Stimulated activated CD8-positive, alpha-beta memory T cell treated with anti-CD3 and anti-CD28 coated beads, Interleukin-4, amount 100 ng/mL, for 4 hours (primary cell): ENCODE data around the gene FAM216A.
"Not testable (repeated sequence)": the region's sequence is repeated elsewhere in the genome, so short reads cannot be mapped to it uniquely, and the experiment has no call there.

Experiments
- DNase-seq, 2 donors: peaks; one replicate each; pipeline ENCODE4 v3.0.0-alpha.2; 2020; ENCODE audit warnings: low read depth in 2 of 2, low spot score in 1 of 2

FAM216A gene, protein sequence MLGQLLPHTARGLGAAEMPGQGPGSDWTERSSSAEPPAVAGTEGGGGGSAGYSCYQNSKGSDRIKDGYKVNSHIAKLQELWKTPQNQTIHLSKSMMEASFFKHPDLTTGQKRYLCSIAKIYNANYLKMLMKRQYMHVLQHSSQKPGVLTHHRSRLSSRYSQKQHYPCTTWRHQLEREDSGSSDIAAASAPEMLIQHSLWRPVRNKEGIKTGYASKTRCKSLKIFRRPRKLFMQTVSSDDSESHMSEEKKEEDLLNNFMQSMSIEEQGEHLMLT

DNA sequence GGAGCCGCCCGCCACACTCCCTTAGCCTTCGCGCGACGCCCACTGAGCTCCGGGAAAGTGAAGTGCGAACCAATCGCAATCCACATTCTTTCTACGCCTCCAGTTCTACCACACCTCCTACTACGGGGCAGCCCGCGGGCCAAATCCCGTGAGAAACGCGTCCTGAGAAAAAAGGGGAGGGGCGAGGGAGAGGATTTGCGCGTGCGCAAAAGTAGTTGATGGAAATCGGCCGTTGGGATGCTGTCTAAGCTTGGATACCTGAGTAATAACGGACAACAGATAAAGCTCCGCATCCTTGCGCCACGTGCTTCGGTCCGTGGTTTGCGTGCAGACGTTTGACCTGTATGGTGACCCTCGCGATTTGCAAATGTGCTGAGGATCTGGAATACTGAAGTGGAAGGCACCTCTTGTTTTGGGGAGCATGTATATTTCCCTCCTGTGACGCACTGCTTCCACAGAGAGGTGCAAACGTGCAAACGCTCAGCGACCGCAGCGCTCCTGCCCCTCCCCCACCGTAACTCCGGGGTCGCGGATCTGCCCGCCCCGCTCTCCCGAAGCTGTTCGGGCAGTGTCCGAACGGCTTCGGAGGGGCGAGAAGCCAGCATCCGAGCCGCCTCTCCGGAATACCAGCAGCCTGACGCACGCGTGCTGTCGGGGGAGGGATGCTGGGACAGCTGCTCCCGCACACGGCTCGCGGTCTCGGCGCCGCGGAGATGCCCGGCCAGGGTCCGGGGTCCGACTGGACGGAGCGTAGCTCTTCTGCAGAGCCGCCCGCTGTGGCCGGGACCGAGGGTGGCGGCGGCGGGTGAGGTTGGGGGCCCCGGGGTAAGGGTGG, at the start of gene FAM216A, which contains the start of gene GPN3:
Gene FAM216A, plus strand, starts transcription at position 632 of the 835 bp plus-strand sequence. Its CDS starts 31 bp downstream, at position 663.
Gene GPN3, minus strand, starts transcription at position 44 of the 835 bp plus-strand sequence. CDS start 54 bp downstream, outside the sequence.
- DNase-seq = peak; percentile 91

DNA sequence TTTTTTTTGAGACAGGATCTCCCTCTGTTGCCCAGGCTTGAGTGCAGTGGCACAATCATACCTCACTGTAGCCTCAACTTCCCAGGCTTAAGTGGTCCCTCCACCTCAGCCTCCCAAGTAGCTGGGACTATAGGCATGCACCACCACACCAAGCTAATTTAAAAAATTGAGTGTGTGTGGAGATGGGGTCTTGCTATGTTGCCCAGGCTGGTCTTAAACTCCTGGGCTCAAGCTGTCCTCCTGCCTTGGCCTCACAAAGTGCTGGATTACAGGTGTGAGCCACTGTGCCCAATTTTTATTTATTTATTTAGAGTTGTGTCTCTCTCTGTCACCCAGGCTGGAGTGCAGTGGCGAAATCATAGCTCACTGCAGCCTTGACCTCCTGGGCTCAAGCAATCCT, 48.0 kb upstream of the FAM216A start:
- not testable (repeated sequence) for DNase-seq

DNA sequence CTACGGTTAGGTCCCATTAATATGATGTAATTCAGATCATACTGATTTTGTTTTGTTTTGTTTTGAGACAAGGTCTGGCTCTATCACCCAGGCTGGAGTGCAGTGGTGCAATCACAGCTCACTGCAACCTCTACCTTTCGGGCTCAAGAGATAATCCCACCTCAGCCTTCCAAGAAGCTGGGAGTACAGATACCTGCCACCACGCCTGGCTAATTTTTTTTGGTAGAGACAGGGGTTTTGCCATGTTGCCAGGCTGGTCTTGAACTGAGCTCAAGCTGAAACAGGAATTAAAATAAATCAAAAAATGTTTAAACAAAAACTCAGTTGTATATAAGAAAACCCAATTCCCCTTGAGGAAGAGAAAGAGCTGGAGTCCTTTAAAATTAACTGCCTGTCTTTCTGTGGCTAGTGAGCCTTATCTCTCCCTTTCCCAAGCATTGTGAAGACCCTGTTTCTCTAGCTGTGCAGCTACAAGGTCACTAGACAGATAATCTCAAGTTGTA, 47.4 kb upstream of the FAM216A start:
- DNase-seq = no peak

DNA sequence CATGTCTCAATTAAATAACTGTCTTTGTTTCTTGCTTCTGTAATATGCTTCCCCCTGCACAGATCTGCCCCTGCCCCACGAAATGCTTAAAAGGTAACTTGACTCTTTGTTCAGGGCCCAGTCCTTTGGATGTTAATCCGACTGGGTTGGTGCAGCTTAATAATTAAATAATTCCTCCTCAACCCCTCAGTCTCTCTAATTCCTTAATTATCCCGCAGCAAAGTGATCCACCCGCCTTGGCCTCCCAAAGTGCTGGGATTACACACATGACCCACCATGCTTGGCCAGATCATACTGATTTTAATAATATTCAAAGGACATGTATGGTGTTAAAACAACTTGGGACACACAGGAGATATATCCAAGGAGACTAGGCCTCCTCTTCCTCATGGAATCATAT, 46.9 kb upstream of the FAM216A start:
- DNase-seq = no peak

DNA sequence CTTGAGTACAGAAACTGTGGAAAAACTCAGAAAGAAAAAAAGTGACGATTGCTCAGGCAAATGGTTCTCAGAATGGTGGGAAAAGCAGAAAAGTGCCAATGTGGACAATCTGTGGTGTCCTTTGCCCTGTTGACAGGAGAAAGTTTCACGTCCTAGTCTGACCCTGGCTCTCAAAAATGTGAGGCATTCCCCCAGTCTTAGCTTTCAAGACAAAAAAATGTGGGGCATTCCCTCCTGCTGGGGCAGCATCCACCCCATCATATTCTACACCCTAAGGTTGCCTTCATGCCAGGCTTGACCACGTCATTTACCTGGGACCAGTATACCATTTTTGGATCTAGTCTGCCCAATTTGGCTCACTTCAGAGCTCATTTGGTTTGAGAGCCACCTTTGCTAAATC, 44.4 kb upstream of the FAM216A start:
- DNase-seq = no peak

DNA sequence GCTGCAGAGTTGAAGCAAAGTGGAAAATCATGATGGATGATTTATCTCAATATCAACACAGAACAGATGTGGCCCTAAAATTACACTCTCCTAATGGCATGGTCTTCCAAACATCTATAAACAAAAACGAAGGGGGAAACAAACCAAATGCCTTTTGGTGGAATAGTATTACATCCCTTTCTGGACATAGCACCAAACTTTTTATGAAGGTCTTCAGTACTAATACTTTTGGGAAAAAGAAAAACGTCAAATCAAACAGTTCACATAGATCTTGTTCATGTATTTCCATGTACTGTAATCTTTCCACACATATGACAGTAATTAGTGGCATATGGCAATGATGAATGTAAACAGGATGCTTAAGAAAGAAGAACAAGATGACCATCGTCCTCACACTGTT, 42.2 kb upstream of the FAM216A start:
- no peak for DNase-seq

DNA sequence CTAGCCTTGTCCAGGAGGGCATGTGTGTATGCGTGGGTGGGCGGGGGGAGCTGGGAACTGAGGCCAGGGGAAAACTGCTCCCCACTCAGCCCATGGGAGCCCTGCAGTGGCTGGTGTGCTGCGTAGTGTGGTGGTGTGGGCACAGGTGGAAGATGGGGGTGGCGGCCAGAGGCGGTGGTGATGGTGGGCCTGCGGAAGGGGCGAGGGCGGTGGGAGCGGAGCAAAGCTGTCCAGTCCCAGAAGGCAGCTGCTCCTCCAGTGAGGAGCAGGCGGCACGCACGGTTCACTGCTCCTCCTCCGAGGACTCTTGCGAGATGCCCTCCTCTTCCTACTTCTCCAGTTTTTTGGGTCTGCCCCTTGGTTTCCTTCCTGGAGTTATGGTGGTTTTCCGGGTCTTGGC, 39.0 kb upstream of the FAM216A start:
- not testable (repeated sequence) for DNase-seq

DNA sequence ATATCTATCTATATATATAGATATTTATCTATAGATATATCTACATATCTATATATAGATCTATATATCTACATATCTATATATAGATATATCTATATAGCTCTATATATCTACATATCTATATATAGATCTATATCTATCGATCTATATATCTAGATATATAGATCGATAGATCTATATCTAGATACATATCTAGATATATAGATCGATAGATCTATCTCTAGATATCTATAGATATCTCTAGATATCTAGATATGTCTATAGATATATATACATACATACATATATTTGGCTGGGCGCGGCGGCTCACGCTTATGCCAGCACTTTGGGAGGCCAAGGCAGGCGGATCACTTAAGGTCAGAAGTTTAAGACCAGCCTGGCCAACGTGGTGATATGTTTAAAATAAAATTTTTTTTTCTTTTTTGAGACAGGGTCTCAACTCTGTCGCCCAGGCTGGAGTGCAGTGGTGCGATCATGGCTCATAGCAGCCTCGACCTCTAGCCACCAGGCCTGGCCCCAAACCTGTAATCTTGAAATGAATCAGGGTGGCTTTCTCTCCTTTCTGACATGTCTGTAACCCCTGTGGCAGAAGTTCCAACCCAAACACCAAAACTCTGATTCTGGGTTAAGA, 36.6 kb upstream of the FAM216A start:
- DNase-seq = no peak

DNA sequence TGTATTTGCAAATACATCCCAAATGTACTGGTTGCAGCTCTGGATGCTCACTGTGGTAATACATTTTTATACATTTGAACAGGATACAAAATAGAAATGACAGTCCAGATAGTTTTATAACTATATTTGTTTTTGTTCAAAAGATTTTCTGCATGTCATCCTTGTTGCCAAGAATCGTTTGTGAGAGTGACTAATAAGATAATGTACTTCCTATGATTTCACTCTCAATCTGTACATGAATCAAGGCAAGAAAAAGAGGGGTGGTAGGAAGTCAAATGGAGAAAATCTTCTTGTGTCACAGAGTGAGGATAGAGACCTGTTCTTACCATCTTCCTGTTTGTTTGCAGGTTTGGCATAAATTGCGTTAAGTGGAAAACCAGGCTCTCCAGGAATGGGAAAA, 32.4 kb upstream of the FAM216A start:
- no peak for DNase-seq

DNA sequence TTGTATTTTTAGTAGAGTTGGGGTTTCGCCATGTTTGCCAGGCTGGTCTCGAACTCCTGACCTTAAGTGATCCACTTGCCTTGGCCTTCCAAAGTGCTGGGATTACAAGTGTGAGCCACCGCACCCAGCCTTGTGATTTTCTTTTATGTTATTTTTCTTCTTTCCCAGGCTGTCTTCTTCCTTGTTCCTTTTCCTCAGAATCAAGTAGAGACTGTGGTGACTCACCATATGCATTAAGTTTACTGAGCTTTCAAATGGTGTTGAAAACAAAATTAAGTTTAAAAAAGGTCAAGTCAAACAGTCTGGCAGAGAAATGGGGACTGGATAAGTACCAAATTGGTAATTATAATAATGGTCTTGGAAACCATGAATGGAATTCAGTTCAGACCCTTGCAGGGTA, 24.2 kb upstream of the FAM216A start:
- DNase-seq = no peak

DNA sequence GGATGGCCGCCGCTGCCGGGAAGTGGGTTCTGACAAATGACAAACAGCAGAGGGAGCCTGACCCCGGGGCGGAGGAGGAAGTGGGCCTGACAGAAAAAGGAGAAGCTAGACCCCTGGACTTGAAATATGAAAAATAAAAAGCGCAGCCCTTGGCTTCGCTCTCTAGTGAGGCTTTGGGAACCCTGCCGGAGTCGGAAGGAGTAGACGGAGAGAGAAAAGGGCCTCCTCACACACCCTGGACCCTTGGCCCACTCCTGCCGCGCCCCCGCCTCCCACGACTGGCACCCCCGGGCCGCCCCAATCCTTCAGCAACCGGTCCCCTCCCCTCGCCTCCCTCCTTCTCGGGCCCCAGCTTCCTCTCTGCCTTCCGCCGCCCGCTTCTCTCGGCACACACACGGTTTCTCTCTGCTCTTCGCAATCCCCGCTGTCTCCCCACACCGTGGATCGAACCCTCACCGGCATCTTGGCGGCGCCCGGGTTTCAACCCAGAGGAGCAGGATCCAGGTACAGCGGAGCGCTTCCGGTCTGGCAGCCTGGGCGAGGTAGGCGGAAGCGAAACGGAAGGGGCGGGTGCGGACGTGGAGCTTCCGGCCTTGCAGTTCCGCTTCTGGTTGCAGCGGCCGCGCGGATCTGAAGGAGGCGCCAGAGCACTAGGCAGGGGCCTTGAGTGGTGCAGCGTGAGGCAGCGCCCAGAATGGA, 18.7 kb upstream of the FAM216A start, which contains the start of gene ARPC3:
Gene ARPC3, minus strand, starts transcription at position 539 of the 699 bp plus-strand sequence. Its CDS starts 77 bp downstream, at position 462.
- peak; percentile 82 to 89 for DNase-seq

DNA sequence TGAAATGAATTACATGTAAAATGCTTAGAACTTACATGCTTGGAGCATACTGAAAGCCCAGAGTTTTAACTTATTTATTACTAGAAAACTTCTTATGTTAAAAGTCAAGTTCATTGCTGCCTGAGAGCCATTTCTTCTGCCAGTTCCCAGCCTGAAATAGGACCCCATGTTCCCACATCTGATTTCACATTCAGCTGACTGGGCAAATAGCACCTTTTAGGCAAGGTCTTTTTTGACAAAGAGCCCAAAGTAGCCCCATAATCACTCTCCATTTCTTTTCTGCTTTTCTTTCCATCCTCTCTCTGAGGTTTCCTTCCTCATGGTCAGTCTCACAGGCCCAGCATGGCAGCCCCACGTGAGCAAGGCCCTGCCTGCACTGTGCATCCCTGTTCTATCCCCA, 17.4 kb upstream of the FAM216A start:
- DNase-seq = no peak

DNA sequence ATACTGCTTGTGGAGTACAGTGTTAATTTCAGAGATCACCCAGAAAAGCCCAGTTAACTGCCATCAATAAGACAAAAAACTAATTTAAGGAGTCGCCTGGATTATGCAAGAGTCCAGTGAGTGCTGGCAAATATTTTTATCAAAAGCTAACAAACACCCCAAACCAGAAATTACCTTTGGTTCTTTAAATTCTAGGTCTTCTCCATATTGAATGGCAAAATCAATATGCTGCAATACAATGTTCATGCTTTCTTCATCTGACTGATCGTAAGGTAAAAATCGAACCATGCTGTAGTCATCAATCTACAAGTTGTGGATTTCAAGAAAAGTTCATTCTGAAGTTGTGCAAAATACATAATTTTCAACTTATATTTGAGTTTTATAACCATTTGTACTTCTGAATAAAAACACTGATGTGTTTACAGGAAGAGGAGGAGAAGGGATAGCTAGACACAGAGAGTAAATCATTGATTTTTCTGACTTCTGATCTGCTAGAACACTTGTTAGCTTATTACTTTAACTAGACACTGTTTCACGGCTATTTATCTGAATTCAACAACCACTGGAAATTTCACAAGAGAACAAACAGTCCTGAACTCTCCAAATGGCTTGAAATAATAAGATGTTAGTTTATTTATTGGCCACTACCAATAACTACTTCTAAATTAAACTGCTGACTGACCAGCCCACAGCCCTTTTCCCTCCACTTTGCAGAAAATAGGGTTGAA, 14.9 kb upstream of the FAM216A start:
- DNase-seq = no peak

DNA sequence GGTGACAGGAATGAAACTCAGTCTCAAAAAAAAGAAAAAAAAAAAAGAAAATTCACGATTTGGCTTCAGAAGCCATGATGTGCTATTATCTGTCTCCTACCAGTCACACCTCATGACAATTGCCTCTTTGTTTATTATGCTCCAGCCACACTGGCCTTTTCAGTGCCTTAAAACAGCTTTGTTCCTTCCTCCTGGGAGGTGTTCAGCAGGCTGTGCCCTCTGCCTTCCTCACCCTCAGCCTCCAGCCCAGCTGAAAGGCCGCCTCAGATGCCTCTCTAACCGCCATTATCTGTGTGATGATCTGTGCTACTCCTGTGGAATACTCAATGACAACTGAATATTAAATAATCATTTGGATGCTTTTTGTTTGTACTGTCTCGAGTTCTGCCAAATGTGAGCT, 9.9 kb upstream of the FAM216A start:
- no peak for DNase-seq

DNA sequence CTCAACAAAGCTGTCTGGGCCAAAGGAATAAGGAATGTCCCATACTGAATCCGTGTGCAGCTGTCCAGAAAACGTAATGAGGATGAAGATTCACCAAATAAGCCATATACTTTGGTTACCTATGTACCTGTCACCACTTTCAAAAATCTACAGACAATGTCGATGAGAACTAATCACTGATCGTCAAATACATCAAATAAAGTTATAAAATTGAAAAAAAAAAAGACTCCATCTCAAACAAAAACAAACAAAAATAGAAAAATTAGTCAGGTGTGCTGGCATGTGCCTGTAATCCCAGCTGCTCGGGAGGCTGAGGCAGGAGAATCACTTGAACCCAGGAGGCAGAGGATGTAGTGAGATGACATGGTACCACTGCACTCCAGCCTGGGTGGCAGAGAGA, 7.5 kb upstream of the FAM216A start:
- not testable (repeated sequence) for DNase-seq

DNA sequence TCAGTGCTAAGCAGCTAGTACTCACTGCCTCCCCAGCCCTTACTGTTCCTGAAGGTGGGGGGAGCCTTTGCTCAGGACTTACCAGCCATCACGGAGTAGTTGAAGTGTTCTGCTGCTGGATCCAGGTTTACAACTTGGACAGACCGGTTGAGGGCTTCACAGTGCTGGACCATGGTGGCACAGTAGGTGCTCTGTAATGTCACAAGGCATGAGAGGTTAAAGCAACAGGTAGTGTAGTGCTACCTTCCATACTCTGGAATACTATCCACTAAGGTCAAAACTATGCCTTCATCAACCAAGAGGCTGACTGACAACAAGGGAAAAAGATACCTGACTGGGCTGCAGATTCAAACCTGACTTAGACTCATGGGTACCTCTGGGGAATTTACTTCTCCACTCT, 3.6 kb upstream of the FAM216A start:
- no peak for DNase-seq

DNA sequence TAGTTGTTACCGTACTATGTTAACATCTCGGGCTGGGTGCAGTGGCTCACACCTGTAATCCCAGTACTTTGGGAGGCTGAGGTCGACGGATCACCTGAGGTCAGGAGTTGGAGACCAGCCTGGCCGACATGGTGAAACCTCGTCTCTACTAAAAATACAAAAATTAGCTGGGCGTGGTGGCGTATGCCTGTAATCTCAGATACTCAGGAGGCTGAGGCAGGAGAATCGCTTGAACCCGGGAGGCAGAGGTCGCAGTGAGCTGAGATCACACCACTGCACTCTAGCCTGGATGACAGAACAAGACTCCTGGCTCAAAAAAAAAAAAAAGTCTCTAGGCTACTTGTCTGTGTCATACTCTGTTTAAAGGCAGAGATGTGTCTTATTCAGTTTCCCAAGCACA, 2.9 kb upstream of the FAM216A start:
- not testable (repeated sequence) for DNase-seq

DNA sequence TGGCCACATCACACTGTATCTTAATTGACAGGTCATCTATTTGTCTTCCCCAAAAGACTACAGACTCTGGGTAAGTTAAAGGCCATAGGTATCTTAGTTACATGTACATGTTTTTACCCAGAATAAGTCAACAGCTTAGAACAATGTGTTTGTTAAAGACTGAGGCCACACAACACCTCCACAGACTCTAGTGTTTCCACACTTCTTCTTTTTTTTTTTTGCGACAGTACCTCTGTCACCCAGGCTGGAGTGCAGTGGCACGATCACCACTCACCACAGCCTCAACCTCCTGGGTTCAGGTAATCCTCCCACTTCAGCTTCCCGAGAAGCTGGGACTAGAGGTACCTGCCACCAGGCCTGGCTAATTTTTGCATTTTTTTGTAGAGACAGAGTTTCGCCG, 1.9 kb upstream of the FAM216A start:
- no peak for DNase-seq

DNA sequence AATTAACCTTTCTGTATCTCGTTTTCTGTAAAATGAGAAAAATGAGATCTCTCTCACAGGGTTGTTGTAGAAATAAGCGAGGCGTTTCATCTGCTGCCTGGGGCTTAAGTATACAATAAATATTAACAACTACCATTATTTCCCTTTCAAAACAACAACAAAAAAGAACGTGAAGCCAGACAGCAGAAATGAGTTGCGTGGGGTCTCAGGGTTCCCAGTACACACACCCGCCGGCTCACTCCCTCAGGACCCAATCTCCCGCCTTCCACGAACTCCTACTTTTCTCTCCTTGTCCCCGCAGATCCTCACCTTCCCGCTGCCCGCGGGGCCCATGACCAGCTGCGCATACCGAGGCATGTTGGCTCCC, 815 bp upstream of the FAM216A start:
- DNase-seq = no peak

DNA sequence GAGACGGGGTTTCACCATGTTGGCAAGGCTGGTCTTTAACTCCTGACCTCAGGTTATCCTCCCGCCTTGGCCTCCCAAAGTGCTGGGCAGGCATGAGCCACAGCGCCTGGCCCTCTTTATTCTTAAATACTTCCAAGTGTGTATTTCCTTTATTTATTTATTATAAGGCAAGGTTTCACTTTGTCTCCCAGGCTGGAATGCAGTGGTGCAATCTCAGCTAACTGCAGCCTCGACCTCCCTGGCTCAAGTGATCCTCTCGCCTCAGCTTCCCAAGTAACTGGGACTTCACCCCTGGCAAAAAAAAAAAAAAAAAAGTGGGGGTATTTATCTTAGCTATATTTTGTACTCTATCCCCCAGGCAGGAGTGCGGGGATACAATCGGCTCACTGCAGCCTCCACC, 6.8 kb downstream of the FAM216A start:
- no peak for DNase-seq
